LHCN-M2 (cell line): ENCODE measurements around the gene RIMS4. TPM values are rescaled to one million over a fixed set of nuclear protein-coding genes. Genes with fewer than 3 reads are reported as not detected.

Experiments used
- DNase-seq: peaks from one replicate; pipeline ENCODE4 v3.0.0-alpha.2; 2012; ENCODE audit warnings: low read depth
- total RNA-seq: library from RNA; depleted of rRNA; stranded (reverse); fragments of >200 nt; gene quantifications from 2 replicates; pipeline ENCODE4 v1.2.3, GENCODE V29; 2014

Gene RIMS4
- total RNA-seq, 1 experiment from 2014 or later = not detected

GRCh38 chr20:44796758-44797457, 13.4 kb downstream of the RIMS4 start:
- DNase-seq = no peak

DNA sequence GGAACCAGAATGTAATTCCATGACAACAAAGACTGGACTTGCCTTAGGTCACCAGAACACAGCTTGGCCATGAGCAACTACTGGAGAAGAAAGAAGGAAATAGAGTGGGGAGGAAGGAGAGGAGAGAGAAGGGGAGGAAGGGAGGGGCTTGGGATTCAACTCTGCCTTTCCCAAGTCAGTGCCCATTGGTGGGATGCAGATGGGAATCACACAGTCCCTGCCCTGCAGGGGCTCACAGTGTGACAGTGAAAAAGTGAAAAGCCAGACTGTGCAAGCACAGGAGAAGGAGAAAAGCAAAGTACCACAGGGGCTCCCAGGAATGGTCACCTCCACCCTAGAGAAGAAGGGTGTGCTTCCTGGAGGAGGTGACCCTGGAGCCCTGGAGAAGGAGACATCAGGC, 14.0 kb downstream of the RIMS4 start:
- DNase-seq = no peak

DNA sequence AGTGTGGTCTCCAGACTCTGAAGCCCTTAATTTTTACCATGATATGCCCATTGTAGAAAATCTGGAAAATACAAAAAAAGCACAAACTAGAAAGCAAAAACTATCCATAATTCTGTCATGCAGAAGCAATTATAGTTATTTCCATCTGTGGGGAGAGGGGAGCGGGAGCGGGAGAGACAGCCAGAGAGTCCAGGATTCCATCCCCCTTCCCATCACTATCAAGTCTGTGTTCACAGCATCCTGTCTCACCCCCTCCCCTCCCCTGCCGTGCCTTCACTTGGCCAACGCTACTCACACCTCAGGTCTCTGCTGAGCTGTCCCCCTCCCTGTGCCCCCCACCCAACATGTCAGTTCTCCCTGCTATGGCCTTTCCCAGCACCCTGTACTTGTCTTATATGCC, 14.5 kb downstream of the RIMS4 start:
- DNase-seq = no peak

DNA sequence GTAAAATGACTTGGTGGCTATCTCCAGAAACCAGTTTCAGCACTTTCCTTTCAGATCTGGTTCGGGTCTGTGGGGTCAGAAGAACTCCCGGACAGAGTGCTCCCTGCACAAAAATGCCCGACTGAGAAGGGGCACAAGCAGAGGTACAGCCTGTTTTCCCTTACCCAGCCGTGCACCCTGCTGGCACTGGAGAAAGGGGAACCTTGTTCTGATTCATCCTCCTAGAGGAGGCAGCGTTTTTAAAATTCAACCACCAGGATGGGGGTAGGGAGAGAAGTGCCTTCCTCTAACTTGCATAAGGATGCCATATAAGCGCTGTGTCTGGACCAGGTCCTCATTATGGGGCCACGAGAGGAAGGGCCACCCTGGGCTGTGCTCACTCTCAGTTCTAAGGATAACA, 17.6 kb downstream of the RIMS4 start:
- no peak for DNase-seq

- no peak for DNase-seq
Measured at GRCh38 chr20:44790638-44791393, 19.5 kb downstream of the RIMS4 start.

DNA sequence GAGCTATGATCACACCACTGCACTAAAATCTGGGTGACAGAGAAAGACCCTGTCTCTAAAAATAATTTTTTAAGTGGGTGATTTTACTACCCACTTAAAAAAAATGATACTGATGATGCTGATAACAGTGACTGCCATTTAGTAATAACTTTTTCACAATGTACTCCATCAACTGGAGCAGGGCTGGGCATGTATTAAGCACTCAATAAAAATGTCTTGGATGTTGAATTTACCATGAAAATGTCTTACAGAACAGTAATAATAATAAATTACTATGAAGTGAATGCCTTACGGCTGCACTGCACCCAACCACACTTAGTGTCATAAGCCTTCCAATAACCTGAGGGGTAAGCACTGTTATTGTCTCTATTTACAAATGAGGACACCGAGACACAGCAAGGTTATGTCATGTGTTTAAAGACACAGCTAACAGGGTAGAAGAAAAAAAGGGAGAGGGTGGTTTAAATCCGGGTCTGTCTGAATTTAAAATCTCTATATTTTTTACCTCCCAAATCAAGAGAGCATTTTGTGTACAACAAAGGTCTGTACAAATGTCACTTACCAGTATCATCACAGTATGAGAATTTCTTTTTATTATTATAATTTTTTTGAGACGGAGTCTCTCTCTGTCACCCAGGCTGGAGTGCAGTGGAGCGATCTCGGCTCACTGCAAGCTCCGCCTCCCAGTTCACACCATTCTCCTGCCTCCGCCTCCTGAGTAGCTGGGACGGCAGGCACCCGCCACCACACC, 21.5 kb downstream of the RIMS4 start:
- DNase-seq = no peak

DNA sequence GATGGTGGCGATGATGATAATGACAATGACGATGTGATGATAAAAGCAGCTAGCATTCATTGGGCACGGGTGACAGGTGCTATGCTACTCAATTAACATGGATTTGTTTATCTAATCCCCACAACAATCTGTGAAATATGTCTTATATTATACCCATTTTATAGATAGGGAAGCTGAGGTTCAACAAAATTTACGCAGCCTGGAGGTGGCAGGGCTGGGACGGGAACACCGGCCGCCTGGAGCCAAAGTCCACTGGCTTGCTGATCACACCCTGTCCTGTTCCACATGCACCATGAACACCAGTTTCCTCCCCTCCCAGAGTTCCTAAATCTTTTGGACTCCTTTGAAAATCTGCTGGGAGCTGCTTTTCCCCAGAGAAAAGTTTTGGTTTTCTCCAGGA, 23.0 kb downstream of the RIMS4 start:
- no peak for DNase-seq

GRCh38 chr20:44785768-44786167, 24.6 kb downstream of the RIMS4 start:
- DNase-seq = peak; percentile 8

GRCh38 chr20:44784688-44785087, 25.7 kb downstream of the RIMS4 start:
- no peak for DNase-seq

GRCh38 chr20:44781791-44782190, 28.6 kb downstream of the RIMS4 start:
- DNase-seq = no peak

GRCh38 chr20:44781118-44781517, 29.2 kb downstream of the RIMS4 start:
- DNase-seq = no peak

DNA sequence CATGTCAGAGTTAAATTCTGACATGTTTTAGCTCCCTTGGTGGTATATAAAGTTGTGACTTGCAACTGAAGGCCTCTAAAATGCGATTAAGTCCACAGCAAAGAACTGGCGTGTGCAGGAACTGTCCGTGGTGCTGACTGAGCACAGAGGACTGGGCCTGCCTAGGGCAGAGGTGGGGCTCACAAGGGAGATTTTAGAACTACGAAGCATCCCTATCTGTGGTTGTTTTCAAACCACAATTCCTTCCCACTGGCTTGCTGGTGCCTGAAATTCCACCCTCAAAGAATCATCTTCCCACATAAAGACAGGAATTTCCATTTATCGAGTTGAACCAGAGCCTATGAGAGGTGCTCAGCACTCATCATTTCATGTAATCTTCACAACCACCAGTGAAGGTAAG, 30.1 kb downstream of the RIMS4 start:
- DNase-seq = peak; percentile 36

DNA sequence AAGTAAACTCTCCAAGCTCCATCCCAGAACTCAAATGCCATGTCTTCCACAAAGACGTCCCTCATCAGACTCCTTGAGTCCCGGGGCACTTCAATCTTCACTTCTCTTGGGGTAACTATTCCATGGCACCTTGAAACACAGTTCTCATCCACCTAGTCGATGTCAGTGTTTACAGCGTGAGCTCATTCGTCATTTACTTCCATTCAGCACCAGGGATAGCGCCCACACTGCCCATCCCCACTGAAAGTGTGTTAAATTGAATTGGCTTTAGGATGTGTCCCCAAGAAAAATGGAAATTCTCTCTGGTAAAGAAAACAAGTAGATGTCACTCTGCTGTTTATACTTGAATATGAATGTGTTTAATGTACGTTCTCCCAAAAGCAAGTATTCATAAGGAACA, 33.4 kb downstream of the RIMS4 start:
- peak; percentile 18 for DNase-seq

DNA sequence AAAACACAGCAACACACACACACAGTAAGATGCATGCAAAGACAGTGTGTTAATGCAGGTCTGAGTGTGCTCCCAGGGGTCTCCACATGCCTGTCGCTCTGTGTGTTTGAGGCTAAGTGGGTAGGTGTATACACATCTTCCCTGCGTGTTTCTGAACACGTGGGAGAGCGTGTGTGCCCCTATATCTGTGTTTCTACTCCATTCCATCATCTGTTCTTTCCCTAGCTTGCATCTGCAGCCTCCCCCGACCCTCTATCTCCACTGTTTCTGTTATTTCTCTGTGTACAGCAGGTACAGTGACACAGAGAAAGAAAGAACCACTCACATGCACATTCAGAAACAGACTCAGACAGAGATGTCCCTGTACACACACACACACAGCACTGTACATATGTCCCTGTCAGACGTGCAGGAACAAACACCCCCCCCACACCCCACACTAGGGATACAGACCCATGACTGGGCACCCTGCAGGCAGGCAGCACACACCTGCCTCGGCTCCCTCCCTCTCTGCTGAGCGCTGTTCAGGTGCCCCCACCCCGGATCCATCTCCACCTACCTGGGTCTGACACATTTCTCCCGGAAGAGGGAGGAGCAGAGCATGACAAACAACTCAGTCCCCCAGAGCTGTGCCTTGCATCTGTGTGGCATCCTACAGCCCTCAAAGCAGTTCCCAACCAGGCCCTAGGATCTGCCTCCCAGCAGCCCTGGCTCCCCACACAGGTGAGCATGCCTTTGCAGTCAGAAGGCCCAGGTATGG, 37.1 kb downstream of the RIMS4 start:
- no peak for DNase-seq

- DNase-seq = no peak
Measured at GRCh38 chr20:44772636-44773035, 37.7 kb downstream of the RIMS4 start.

GRCh38 chr20:44771172-44771535, 39.2 kb downstream of the RIMS4 start:
- DNase-seq = no peak

GRCh38 chr20:44770484-44771171, 39.7 kb downstream of the RIMS4 start:
- DNase-seq = no peak

DNA sequence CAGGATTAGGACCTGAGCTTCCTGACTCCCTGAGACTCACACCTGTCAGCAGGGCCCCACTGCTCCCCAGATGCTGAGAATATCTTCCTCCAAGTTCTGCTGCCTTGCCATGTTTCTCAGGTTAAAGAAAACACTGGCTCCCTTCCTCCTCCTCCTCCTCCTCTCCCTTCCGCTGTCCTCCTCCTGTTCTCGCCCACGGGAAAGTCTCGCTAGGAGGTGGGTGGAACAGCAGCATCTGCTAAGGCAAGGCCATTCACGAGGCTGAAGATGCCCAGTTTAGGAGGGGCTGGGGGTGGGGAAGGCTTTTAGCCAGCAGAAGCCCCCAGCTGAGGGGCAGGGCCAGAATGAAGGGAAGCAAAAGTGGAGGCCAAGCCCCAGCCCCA, 40.9 kb downstream of the RIMS4 start:
- no peak for DNase-seq

- DNase-seq = no peak
Measured at GRCh38 chr20:44768854-44769480, 41.4 kb downstream of the RIMS4 start.

DNA sequence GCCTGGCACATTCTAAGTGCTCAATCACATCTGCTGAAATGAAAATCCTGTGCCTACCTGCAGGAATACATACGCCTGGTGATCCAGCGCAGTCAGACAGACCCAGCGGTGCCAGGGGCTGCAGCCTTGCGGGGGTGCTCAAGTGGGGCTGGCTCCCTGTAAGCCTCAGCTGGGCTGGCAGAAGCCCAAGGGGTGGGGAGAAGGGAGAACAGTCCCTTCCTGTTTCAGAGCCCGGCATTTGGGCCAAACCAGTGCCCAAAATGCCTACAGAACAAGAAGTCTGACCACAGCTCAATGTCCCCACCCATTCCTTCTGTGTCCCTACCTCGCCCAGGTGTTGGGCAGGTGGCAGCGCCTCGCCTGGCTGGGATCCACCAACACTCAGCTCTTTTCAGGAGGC, 42.1 kb downstream of the RIMS4 start:
- no peak for DNase-seq
